ENCODE results near the gene ANXA5.
"Not testable (repeated sequence)": the region's sequence is repeated elsewhere in the genome, so short reads cannot be mapped to it uniquely, and the experiment has no call there.

Gene ANXA5

DNA sequence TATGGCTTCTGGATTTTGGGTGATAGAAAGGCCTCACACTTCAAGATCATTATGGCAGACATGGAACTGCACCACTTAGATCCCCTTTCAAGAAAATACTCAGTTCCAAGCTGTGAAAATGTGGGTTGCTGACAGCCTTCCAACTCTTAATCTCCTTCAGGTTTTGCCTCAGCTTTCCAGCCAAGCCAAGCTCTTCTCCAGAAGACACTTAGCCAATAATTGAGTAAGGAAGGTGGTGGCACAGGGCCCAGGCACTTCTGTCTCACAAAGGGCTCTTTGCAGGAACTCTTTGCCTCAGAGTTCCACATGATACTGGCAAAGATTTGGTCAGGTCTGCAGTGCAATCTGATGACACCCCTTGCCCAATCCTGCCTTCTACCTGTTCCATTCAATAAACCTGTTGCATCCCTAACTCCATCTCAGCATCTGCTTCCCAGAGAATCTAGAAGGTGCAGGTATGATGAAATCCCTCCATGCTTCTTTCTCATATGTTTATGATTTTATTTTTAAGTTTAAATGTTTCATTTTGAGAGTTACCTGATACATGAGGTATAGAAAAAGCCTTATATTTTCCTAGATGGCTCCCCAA, 30.6 kb downstream of the ANXA5 start:
- in situ Hi-C loops (cut with MboI; ENCODE audit: low sequenced_read_pairs, unreplicated experiment), result no loop called here
- no peak for DNase-seq (ENCODE audit: low spot score)
- TF ChIP-seq, protein P1, sequence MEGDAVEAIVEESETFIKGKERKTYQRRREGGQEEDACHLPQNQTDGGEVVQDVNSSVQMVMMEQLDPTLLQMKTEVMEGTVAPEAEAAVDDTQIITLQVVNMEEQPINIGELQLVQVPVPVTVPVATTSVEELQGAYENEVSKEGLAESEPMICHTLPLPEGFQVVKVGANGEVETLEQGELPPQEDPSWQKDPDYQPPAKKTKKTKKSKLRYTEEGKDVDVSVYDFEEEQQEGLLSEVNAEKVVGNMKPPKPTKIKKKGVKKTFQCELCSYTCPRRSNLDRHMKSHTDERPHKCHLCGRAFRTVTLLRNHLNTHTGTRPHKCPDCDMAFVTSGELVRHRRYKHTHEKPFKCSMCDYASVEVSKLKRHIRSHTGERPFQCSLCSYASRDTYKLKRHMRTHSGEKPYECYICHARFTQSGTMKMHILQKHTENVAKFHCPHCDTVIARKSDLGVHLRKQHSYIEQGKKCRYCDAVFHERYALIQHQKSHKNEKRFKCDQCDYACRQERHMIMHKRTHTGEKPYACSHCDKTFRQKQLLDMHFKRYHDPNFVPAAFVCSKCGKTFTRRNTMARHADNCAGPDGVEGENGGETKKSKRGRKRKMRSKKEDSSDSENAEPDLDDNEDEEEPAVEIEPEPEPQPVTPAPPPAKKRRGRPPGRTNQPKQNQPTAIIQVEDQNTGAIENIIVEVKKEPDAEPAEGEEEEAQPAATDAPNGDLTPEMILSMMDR (IDR thresholded peaks at IDR 0.05; ENCODE audit: borderline replicate concordance, control extremely low read depth, extremely low read depth, insufficient read depth, missing control alignments), result no peak

DNA sequence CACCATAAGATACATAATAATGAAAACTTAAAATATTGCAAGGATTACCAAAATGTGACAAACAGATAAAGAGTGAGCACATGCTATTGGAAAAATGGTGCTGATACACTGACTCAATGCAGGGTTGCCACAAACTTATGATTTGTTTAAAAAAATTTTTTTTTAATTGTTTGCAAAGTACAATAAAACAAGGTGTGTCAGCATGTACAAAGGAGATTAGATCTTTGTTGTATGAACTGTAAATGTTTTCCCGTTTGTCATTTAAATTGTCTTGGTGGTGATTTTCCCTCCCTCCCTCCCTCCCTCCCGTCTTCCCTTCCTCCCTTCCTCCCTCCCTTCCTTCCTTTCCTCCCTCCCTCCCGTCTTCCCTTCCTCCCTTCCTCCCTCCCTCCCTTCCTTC, 31.4 kb downstream of the ANXA5 start:
- no peak for DNase-seq (ENCODE audit: low spot score)
- in situ Hi-C loops (cut with MboI; ENCODE audit: low sequenced_read_pairs, unreplicated experiment), result no loop called here
- TF ChIP-seq, protein P1 (IDR thresholded peaks at IDR 0.05; ENCODE audit: borderline replicate concordance, control extremely low read depth, extremely low read depth, insufficient read depth, missing control alignments), result no peak

DNA sequence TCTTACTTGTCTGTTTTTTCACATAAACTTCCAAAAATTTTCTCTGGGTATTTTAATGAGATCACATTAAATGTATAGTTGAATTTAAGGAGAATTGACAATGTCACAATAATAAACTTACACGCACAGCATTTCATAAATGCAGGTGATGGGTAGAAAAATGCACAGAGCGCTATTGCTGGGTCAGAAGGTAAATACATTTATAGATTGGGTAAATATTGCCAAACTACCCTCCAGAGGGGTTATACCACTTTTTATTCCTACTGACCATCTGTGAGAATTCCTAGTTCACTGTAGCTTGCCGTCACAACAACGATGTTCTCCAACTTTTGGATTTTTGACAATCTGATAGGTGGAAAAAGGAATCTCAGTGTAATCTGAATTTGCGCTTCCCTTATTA, 34.6 kb downstream of the ANXA5 start:
- no peak for DNase-seq (ENCODE audit: low spot score)
- TF ChIP-seq, protein P1 (IDR thresholded peaks at IDR 0.05; ENCODE audit: borderline replicate concordance, control extremely low read depth, extremely low read depth, insufficient read depth, missing control alignments), result no peak
- in situ Hi-C loops (cut with MboI; ENCODE audit: low sequenced_read_pairs, unreplicated experiment), result no loop called here

DNA sequence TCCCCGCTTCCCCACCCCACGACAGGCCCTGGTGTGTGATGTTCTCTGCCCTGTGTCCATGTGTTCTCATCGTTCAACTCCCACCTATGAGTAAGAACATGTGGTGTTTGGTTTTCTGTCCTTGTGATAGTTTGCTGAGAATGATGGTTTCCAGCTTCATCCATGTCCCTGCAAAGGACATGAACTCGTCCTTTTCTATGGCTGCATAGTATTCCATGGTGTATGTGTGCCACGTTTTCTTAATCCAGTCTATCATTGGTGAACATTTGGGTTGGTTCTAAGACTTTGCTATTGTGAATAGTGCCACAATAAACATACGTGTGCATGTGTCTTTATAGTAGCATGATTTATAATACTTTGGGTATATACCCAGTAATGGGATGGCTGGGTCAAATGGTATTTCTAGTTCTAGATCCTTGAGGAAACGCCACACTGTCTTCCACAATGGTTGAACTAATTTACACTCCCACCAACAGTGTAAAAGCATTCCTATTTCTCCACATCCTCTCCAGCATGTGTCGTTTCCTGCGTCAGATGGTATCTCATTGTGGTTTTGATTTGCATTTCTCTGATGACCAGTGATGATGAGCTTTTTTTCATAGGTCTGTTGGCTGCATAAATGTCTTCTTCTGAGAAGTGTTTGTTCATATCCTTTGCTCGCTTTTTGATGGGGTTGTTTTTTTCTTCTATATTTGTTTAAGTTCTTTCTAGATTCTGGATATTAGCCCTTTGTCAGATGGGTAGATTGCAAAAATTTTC, 36.4 kb downstream of the ANXA5 start:
- DNase-seq (ENCODE audit: low spot score); in situ Hi-C loops (cut with MboI; ENCODE audit: low sequenced_read_pairs, unreplicated experiment): not testable (repeated sequence)

DNA sequence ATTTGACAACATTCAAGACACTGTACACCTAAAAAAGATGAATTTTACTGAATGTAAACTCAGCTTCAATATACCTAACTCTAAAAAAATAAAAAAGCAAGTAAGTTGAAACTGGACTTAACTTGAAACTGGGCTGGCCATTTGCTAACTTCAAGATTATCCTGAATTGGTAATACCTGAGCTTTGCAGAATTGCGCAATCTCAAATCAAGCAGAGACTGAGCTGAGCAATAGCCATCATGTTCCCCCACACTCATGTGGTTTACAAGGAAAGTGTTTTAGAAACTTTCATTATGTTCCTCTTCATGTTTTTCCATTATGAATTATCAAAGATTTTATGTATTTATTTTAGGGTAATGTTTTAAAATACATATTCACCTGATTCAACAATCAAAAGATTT, 38.7 kb downstream of the ANXA5 start:
- DNase-seq (ENCODE audit: low spot score), result no peak

DNA sequence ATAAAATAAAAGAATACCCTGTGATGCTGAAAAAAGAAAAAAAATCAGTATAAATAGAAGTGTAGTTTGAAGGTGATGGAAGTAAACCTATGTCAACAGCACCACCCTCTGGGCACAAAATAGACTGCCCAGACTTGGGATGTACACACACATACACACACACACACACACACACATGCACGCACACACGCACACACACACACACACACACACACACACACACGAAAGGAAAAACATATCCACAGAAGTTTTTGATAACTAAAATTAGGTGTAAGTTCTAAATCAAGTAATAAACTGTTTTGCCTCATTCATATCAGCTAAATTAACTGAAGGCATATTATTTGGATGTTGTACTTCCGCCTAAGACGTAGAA, 40.5 kb downstream of the ANXA5 start:
- TF ChIP-seq, protein P1 (IDR thresholded peaks at IDR 0.05; ENCODE audit: borderline replicate concordance, control extremely low read depth, extremely low read depth, insufficient read depth, missing control alignments), result peak; percentile 39
- in situ Hi-C loops (cut with MboI; ENCODE audit: low sequenced_read_pairs, unreplicated experiment), result loop anchor here (10.0 kb wide), 1 partner anchor 171 kb away; no protein-coding TSS in a partner anchor
- peak; percentile 17 for DNase-seq (ENCODE audit: low spot score)

More for the DNA sequence above, 38.7 kb downstream of the ANXA5 start:
- in situ Hi-C loops (cut with MboI; ENCODE audit: low sequenced_read_pairs, unreplicated experiment), result loop anchor here (10.0 kb wide), 1 partner anchor 173 kb away; no protein-coding TSS in a partner anchor
- TF ChIP-seq, protein P1 (IDR thresholded peaks at IDR 0.05; ENCODE audit: borderline replicate concordance, control extremely low read depth, extremely low read depth, insufficient read depth, missing control alignments), result no peak

All from GM13976 (cell line).